HG02885 (cell line): ENCODE results near the gene ECSIT.
A peak's percentile ranks its signal among the peaks of the same experiment; 100 is the strongest.

Experiments
- ATAC-seq: cut with Tn5 transposase; IDR thresholded peaks from one replicate; pipeline ENCODE4 v1.9.1; 2021; ENCODE audit warnings: mild to moderate bottlenecking; ENCODE audit not compliant: unreplicated experiment, poor library complexity

ECSIT gene

GRCh38 chr19:11505504-11506100 is 23.3 kb downstream of the ECSIT start, which contains the start of gene ZNF653:
ZNF653 (minus strand) TSS chr19:11505839; CDS start chr19:11505786, 53 bp downstream.
- peak; percentile 63 for ATAC-seq

- ATAC-seq, result peak; percentile 90
Observed at GRCh38 chr19:11505032-11505503, 23.9 kb downstream of the ECSIT start.

GRCh38 chr19:11504502-11505031 is 24.4 kb downstream of the ECSIT start:
- no peak for ATAC-seq

- no peak for ATAC-seq
Observed at GRCh38 chr19:11499890-11500420, 29.0 kb downstream of the ECSIT start.

GRCh38 chr19:11499220-11499726 is 29.7 kb downstream of the ECSIT start:
- ATAC-seq, result no peak

- no peak for ATAC-seq
Observed at GRCh38 chr19:11496391-11497163, 32.4 kb downstream of the ECSIT start.

GRCh38 chr19:11495885-11496284 is 33.0 kb downstream of the ECSIT start:
- no peak for ATAC-seq

GRCh38 chr19:11495481-11495880 is 33.5 kb downstream of the ECSIT start:
- ATAC-seq, result no peak

- ATAC-seq, result no peak
Observed at GRCh38 chr19:11494634-11495285, 34.2 kb downstream of the ECSIT start.

GRCh38 chr19:11489378-11489777 is 39.6 kb downstream of the ECSIT start:
- no peak for ATAC-seq

GRCh38 chr19:11486661-11487503 is 42.1 kb downstream of the ECSIT start:
- ATAC-seq, result no peak

GRCh38 chr19:11485245-11485837 is 43.6 kb downstream of the ECSIT start:
- no peak for ATAC-seq

GRCh38 chr19:11483366-11484111 is 45.4 kb downstream of the ECSIT start:
- no peak for ATAC-seq

GRCh38 chr19:11482384-11483050 is 46.4 kb downstream of the ECSIT start:
- peak; percentile 67 for ATAC-seq

- ATAC-seq, result peak; percentile 63
Observed at GRCh38 chr19:11481534-11482383, 47.2 kb downstream of the ECSIT start.

- ATAC-seq, result no peak
Observed at GRCh38 chr19:11480715-11481533, 48.0 kb downstream of the ECSIT start, which contains the start of gene ELAVL3. ELAVL3 (minus strand) TSS chr19:11481046; CDS start chr19:11480608, 438 bp downstream.
